Type B pancreatic cell (in vitro differentiated cells): ENCODE data around the gene OLFML2B. TPM values are rescaled to one million over a fixed set of nuclear protein-coding genes. Genes with fewer than 3 reads are reported as not detected.
A peak's percentile ranks its signal among the peaks of the same experiment; 100 is the strongest.

Experiments used
- DNase-seq: peaks from one replicate; pipeline ENCODE4 v3.0.0; 2021; ENCODE audit warnings: mixed read lengths; ENCODE audit not compliant: unreplicated experiment; ENCODE audit errors: extremely low spot score
- H3K27ac Mint-ChIP-seq: 2 replicates; pipeline ENCODE4 v1.8.0; 2021; ENCODE audit warnings: mild to moderate bottlenecking, mixed read lengths
- H3K27me3 Mint-ChIP-seq: 2 replicates; pipeline ENCODE4 v1.8.0; 2021; ENCODE audit warnings: mixed read lengths
- H3K36me3 Mint-ChIP-seq: 2 replicates; pipeline ENCODE4 v1.8.0; 2021; ENCODE audit warnings: mixed read lengths
- H3K4me1 Mint-ChIP-seq: one replicate; pipeline ENCODE4 v1.8.0; 2021; ENCODE audit warnings: mixed read lengths; ENCODE audit not compliant: unreplicated experiment
- H3K4me3 Mint-ChIP-seq: 2 replicates; pipeline ENCODE4 v1.8.0; 2021; ENCODE audit warnings: mild to moderate bottlenecking, mixed read lengths
- H3K9me3 Mint-ChIP-seq: 2 replicates; pipeline ENCODE4 v1.8.0; 2021; ENCODE audit warnings: mixed read lengths
- total RNA-seq: library from RNA; stranded (reverse); gene quantifications from 2 replicates; pipeline ENCODE4 v1.2.1, GENCODE V29; 2021; ENCODE audit warnings: low replicate concordance
- TF ChIP-seq, protein P1 (sequence below): fragments of 200-600 bp; sonication (generic); conservative IDR thresholded peaks from 2 replicates; pipeline ENCODE4 v1.5.0; 2021; ENCODE audit warnings: antibody characterized with exemption, mild to moderate bottlenecking

OLFML2B gene
- total RNA-seq, 1 donor from 2014 or later, result 35.0 TPM

GRCh38 chr1:161970633-161971032 lies 53.0 kb downstream of the OLFML2B start:
- H3K27ac Mint-ChIP-seq, result no peak overlapping the region
- H3K4me1 Mint-ChIP-seq, result peaks cover 13% of the 10 kb centered on the region
- TF ChIP-seq, protein P1, sequence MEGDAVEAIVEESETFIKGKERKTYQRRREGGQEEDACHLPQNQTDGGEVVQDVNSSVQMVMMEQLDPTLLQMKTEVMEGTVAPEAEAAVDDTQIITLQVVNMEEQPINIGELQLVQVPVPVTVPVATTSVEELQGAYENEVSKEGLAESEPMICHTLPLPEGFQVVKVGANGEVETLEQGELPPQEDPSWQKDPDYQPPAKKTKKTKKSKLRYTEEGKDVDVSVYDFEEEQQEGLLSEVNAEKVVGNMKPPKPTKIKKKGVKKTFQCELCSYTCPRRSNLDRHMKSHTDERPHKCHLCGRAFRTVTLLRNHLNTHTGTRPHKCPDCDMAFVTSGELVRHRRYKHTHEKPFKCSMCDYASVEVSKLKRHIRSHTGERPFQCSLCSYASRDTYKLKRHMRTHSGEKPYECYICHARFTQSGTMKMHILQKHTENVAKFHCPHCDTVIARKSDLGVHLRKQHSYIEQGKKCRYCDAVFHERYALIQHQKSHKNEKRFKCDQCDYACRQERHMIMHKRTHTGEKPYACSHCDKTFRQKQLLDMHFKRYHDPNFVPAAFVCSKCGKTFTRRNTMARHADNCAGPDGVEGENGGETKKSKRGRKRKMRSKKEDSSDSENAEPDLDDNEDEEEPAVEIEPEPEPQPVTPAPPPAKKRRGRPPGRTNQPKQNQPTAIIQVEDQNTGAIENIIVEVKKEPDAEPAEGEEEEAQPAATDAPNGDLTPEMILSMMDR, result no peak
- peaks cover 11% of the 10 kb centered on the region for H3K9me3 Mint-ChIP-seq
- no peak for DNase-seq
- H3K36me3 Mint-ChIP-seq, result peaks cover 18% of the 10 kb centered on the region
- no peak overlapping the region for H3K4me3 Mint-ChIP-seq
- H3K27me3 Mint-ChIP-seq, result no peaks in the 10 kb centered on the region

DNA sequence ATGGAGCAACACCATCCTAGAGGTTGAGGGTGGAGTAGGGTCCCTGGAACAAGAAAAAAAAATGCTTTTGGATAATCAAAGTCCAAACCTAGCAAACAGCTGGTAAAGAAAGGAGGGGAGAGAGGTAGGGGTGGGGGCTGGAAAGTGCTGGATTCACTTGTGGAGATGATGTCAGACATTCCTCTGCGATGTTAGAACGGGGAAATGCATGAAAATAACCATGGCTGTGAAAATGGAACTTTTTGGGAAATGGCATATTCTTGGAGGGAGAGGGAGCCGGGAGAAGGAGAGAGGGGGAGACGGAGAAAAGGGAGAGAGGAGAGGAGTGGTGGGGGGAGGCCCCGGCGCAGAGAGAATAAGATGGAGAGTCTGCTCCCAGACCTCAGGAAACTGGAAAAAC lies 53.6 kb downstream of the OLFML2B start:
- TF ChIP-seq, protein P1, result no peak
- H3K9me3 Mint-ChIP-seq, result peaks cover 12% of the 10 kb centered on the region
- no peak for DNase-seq
- H3K4me3 Mint-ChIP-seq, result no peak overlapping the region
- H3K27me3 Mint-ChIP-seq, result no peaks in the 10 kb centered on the region
- H3K4me1 Mint-ChIP-seq, result peaks cover 13% of the 10 kb centered on the region
- no peak overlapping the region for H3K27ac Mint-ChIP-seq
- H3K36me3 Mint-ChIP-seq, result peaks cover 19% of the 10 kb centered on the region

- H3K36me3 Mint-ChIP-seq, result peaks cover 17% of the 10 kb centered on the region
- peak overlapping the region; percentile 53 for H3K27ac Mint-ChIP-seq
- no peak for DNase-seq
- no peak overlapping the region for H3K4me3 Mint-ChIP-seq
- TF ChIP-seq, protein P1, result no peak
- H3K27me3 Mint-ChIP-seq, result no peaks in the 10 kb centered on the region
- peaks cover 19% of the 10 kb centered on the region for H3K4me1 Mint-ChIP-seq
- H3K9me3 Mint-ChIP-seq, result peaks cover 12% of the 10 kb centered on the region
These were observed 57.6 kb downstream of the OLFML2B start for GRCh38 chr1:161966067-161966466.

- Mint-ChIP-seq H3K9me3 (peaks cover 6% of the 10 kb centered on the region), H3K36me3 (peaks cover 28% of the 10 kb centered on the region), H3K4me3 (no peak overlapping the region), H3K27ac (no peak overlapping the region), H3K27me3 (no peaks in the 10 kb centered on the region), H3K4me1 (peaks cover 16% of the 10 kb centered on the region)
- TF ChIP-seq, protein P1, result no peak
- no peak for DNase-seq
These were observed 61.4 kb downstream of the OLFML2B start for GRCh38 chr1:161962091-161962887.

DNA sequence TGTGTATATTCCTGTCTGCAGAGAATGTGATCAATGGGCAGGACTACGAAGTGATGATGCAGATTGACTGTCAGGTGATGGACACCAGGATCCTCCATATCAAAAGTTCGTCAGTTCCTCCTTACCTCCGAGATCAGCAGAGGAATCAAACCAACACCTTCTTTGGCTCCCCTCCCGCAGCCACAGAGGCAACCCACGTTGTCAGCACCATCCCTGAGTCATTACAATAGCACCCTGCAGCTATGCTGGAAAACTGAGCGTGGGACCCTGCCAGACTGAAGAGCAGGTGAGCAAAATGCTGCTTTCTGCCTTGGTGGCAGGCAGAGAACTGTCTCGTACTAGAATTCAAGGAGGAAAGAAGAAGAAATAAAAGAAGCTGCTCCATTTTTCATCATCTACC lies 65.2 kb downstream of the OLFML2B start:
- TF ChIP-seq, protein P1, result no peak
- H3K36me3 Mint-ChIP-seq, result peaks cover 18% of the 10 kb centered on the region
- H3K4me1 Mint-ChIP-seq, result peaks cover 39% of the 10 kb centered on the region
- H3K27ac Mint-ChIP-seq, result no peak overlapping the region
- no peak overlapping the region for H3K4me3 Mint-ChIP-seq
- H3K9me3 Mint-ChIP-seq, result no peaks in the 10 kb centered on the region
- DNase-seq, result no peak
- no peaks in the 10 kb centered on the region for H3K27me3 Mint-ChIP-seq
